GM12878 (cell line): ENCODE data around the gene MDC1. TPM values are rescaled to one million over a fixed set of nuclear protein-coding genes. Genes with fewer than 3 reads are reported as not detected.

Experiments used
- ATAC-seq: fragments of 200-7000 bp; cut with Tn5 transposase; 3 replicates; pipeline ENCODE4 v1.9.1; 2020; ENCODE audit warnings: mild to moderate bottlenecking, moderate library complexity
- BruUV-seq: library from RNA; stranded (reverse); fragments of 400-500 nt; replicated peaks from 2 replicates; lab custom pipeline; 2021; lab: Mats Ljungman, UMichigan
- CTCF ChIA-PET: fragments of 300-600 bp; sonication (Branson Sonifier 250); formaldehyde crosslinking; extraction: SDS; loops from one replicate; lab custom pipeline; 2021; ENCODE audit warnings: inconsistent platforms; lab: Yijun Ruan, JAX
- POLR2A ChIA-PET: fragments of 350-600 bp; formaldehyde crosslinking; extraction: SDS; loops from one replicate; lab custom pipeline; 2021; ENCODE audit warnings: inconsistent platforms; lab: Charles Lee
- RAD21 ChIA-PET: fragments of 300-600 bp; sonication (Branson Sonifier 250); formaldehyde crosslinking; loops from one replicate; lab custom pipeline; 2023; ENCODE audit warnings: antibody characterized with exemption; ENCODE audit not compliant: unreplicated experiment; lab: Charles Lee
- SMC1A ChIA-PET: fragments of 300-600 bp; sonication (Branson Sonifier 250); formaldehyde crosslinking; loops from one replicate; lab custom pipeline; 2023; ENCODE audit not compliant: unreplicated experiment, uncharacterized antibody; lab: Charles Lee
- DNase-seq: peaks from one replicate; pipeline ENCODE4 v3.0.0-alpha.2; 2011; ENCODE audit warnings: low read depth, low spot score
- FAIRE-seq: peaks from 3 replicates; lab custom pipeline; 2011; peaks lifted over from hg19 to GRCh38; lab: Jason Lieb, UNC
- H2AFZ ChIP-seq: 2 replicates; pipeline ENCODE4 v1.6.0; 2011; ENCODE audit warnings: low read depth, low read length, control low read depth; ENCODE audit not compliant: control insufficient read depth
- H3K27ac ChIP-seq: 2 replicates; pipeline ENCODE4 v1.5.1; 2011; ENCODE audit warnings: control low read depth; ENCODE audit not compliant: control insufficient read depth, insufficient read depth
- H3K27me3 ChIP-seq, 2 experiments: replicated peaks in 1 of 2; 2 replicates each; pipeline versions ENCODE4 v1.6.0 to v1.6.1; 2011; ENCODE audit warnings: low read length in 1 of 2; ENCODE audit not compliant: control insufficient read depth in 2 of 2, insufficient read depth in 2 of 2
- H3K36me3 ChIP-seq, 2 experiments: 2 replicates each; pipeline ENCODE4 v1.5.1; 2011; ENCODE audit warnings: low read length in 1 of 2; ENCODE audit not compliant: control insufficient read depth in 2 of 2, insufficient read depth in 2 of 2
- H3K4me1 ChIP-seq: 2 replicates; pipeline ENCODE4 v1.6.1; 2011; ENCODE audit warnings: mild to moderate bottlenecking, low read length, moderate library complexity, mixed read lengths; ENCODE audit not compliant: control insufficient read depth, insufficient read depth
- H3K4me2 ChIP-seq: 2 replicates; pipeline ENCODE4 v1.6.0; 2011; ENCODE audit warnings: control low read depth; ENCODE audit not compliant: control insufficient read depth, insufficient read depth
- H3K4me3 ChIP-seq: fragments of 200-600 bp; sonication (generic); 2 replicates; pipeline ENCODE4 v1.5.1; 2016
- H3K79me2 ChIP-seq: 2 replicates; pipeline ENCODE4 v1.6.0; 2011; ENCODE audit warnings: low read length; ENCODE audit not compliant: control insufficient read depth, insufficient read depth
- H3K9ac ChIP-seq: 2 replicates; pipeline ENCODE4 v1.8.0; 2011; ENCODE audit warnings: low read length, control low read depth, mixed read lengths; ENCODE audit not compliant: control insufficient read depth, insufficient read depth
- H3K9me3 ChIP-seq: replicated peaks from 3 replicates; pipeline ENCODE4 v1.5.1; 2011; ENCODE audit warnings: mild to moderate bottlenecking, low read length; ENCODE audit not compliant: control insufficient read depth, insufficient read depth
- H4K20me1 ChIP-seq: 2 replicates; pipeline ENCODE4 v1.6.0; 2011; ENCODE audit not compliant: control insufficient read depth, insufficient read depth
- CHD4 ChIP-seq: fragments of 200-600 bp; sonication (generic); IDR thresholded peaks from 2 replicates; pipeline ENCODE4 v1.6.1; 2016; ENCODE audit warnings: mild to moderate bottlenecking
- EGR1 ChIP-seq, 2 experiments: IDR thresholded peaks; 1 replicate in 1 of 2; 2 replicates in 1 of 2; pipeline ENCODE4 v1.6.1; 2011 to 2012; ENCODE audit warnings: low read depth in 2 of 2, low read length in 2 of 2, borderline replicate concordance in 1 of 2, mild to moderate bottlenecking in 1 of 2, moderate library complexity in 1 of 2
- FOXM1 ChIP-seq: IDR thresholded peaks from 2 replicates; pipeline ENCODE4 v1.6.1; 2012; ENCODE audit warnings: low read depth, mild to moderate bottlenecking, inconsistent platforms, low read length, moderate library complexity
- IKZF2 ChIP-seq, 2 experiments: fragments of 450-650 bp; IDR thresholded peaks; 2 replicates each; pipeline ENCODE4 v1.6.1; 2017; ENCODE audit warnings: mild to moderate bottlenecking in 2 of 2, moderate library complexity in 2 of 2
- JUNB ChIP-seq: IDR thresholded peaks from 2 replicates; pipeline ENCODE4 v1.6.1; 2016; ENCODE audit warnings: antibody characterized with exemption, mild to moderate bottlenecking
- LARP7 ChIP-seq: fragments of 450-650 bp; IDR thresholded peaks from 2 replicates; pipeline ENCODE4 v1.6.1; 2017; ENCODE audit warnings: mild to moderate bottlenecking
- NBN ChIP-seq: fragments of 450-650 bp; IDR thresholded peaks from 2 replicates; pipeline ENCODE4 v1.6.1; 2016
- SMAD5 ChIP-seq: IDR thresholded peaks from 2 replicates; pipeline ENCODE4 v1.6.1; 2016; ENCODE audit warnings: antibody characterized with exemption, low read depth
- ZNF622 ChIP-seq: fragments of 450-650 bp; IDR thresholded peaks from 2 replicates; pipeline ENCODE4 v1.6.1; 2017; ENCODE audit warnings: mild to moderate bottlenecking, inconsistent platforms
- ZZZ3 ChIP-seq: IDR thresholded peaks from 2 replicates; pipeline ENCODE4 v1.6.1; 2011; ENCODE audit warnings: low read depth; ENCODE audit not compliant: control insufficient read depth, insufficient read length
- WGBS: methylation state at CpG from one replicate; pipeline ENCODE4 v1.1.6; 2016; ENCODE audit warnings: low lambda C conversion rate; ENCODE audit not compliant: insufficient replicate concordance, insufficient coverage; ENCODE audit errors: missing lambda C conversion rate; 5-methylcytosine and 5-hydroxymethylcytosine counted together
- in situ Hi-C: fragments of 300-500 bp; cut with MboI; formaldehyde crosslinking; loops from 9 replicates; pipeline ENCODE4 v1.14.3; 2018; ENCODE audit warnings: mixed read lengths
- intact Hi-C: fragments of 100-400 bp; cut with micrococcal nuclease; formaldehyde crosslinking; loops from one replicate; pipeline ENCODE4 v1.14.2; 2022; ENCODE audit not compliant: unreplicated experiment
- polyA plus RNA-seq, 11 experiments: library from polyadenylated mRNA; depleted of rRNA in 4 of 11; unstranded in 6 of 11; stranded (reverse) in 5 of 11; fragments of >200 nt; fragmentation: Nextera tagmentation in 4 of 11; fragmentation: Illumina TruSeq in 1 of 11; extraction: Ambion mirVana in 4 of 11; extraction: Trizol in 1 of 11; gene quantifications; 1 replicate in 1 of 11; 2 replicates in 10 of 11; pipeline versions ENCODE4 v1.2.1 to v1.2.3, GENCODE V29; 2011 to 2016; ENCODE audit warnings: inconsistent platforms in 2 of 11, missing spikeins in 2 of 11, low read depth in 1 of 11
- total RNA-seq, 4 experiments: library from RNA; depleted of rRNA in 3 of 4; stranded (reverse); fragments of >200 nt in 3 of 4; fragmentation: Illumina TruSeq in 1 of 4; extraction: Trizol in 1 of 4; gene quantifications; 2 replicates each; pipeline versions ENCODE4 v1.2.1 to v1.2.3, GENCODE V29; 2013 to 2021
- TF ChIP-seq, protein P1 (sequence below): fragments of 450-650 bp; IDR thresholded peaks from 2 replicates; pipeline ENCODE4 v1.6.1; 2016; ENCODE audit warnings: mild to moderate bottlenecking, moderate library complexity, borderline replicate concordance
- TF ChIP-seq, protein P2 (sequence below): IDR thresholded peaks from 2 replicates; pipeline ENCODE4 v1.6.1; 2011; ENCODE audit warnings: borderline replicate concordance, low read depth, mild to moderate bottlenecking, moderate library complexity, low read length; ENCODE audit not compliant: insufficient read depth, poor library complexity, severe bottlenecking
- TF ChIP-seq, protein P3 (sequence below): fragments of 450-650 bp; IDR thresholded peaks from 2 replicates; pipeline ENCODE4 v1.6.1; 2016; ENCODE audit warnings: mild to moderate bottlenecking

The MDC1 gene
- total and polyA plus RNA-seq, 10 of the 15 experiments (the other 5 are each of a cell fraction or from before 2014, with no cell fraction given), result 5.1 to 62.5 (median 22.4) TPM

DNA sequence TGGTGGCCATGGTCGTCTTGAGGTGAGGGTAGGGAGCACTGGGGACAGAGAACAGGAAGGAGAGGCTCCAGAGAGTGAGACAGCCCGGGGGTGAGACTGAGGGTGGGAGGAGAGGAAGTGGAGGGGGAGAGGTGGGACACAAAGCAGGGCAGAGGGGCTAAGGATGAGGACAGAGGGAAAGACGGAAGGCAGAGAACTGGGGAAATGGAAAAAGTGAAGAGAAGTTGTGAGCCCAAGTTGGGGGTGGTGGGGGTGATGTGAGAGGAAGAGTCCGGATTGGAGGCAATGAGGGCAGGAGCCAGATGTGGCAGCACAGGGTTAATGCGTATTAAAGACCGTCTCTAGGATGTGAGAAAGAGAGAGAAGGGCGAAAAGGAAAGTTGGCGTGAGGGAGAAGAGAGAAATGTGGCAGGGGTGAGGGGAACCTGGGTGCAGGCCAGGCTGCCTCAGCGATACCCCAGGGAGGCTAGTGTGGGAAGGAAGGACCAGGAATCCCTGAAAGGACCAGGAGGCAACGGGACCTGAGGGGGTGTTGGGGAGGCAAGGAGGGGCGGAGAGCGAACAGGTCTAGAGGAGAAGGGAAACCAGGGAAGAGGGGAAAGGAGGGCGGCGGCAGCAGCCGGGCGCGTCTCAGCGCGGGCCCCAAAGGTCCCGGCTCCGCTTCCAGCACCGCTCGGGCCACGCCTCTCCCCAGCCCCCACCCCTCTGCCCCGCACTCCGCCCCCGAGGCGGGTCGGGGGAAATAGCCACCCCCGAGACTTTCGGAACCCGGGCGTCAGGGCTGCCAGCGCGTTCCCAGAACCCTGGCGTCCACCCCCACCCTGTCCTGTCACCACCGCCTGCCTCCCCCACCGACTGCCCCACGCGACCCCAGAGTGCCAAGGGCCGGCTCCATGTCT is 30.8 kb downstream of the MDC1 start, which contains the start of gene PPP1R18:
TSS of gene PPP1R18 (minus strand) at position 637 of the 899 bp plus-strand sequence. CDS start at position 10, 627 bp downstream.
- CTCF ChIA-PET, result interaction anchor here (0.7 to 9.5 kb wide), 3 partner anchors 14 to 197 kb away, joined by 3 to 487 read pairs (median 5); partner anchors contain the start of genes DHX16, MDC1 and TUBB
- Histone ChIP-seq H3K79me2 (peaks cover 94% of the 10 kb centered on the region), H2AFZ (peak within 1 kb of the TSS; percentile 38), H3K27me3 (no peaks in the 10 kb centered on the region), H4K20me1 (no peaks in the 10 kb centered on the region), H3K9ac (peak within 1 kb of the TSS; percentile 94), H3K9me3 (no peaks in the 10 kb centered on the region), H3K4me1 (peaks cover 15% of the 10 kb centered on the region), H3K4me3 (peak within 1 kb of the TSS; percentile 100), H3K4me2 (peak within 1 kb of the TSS; percentile 70), H3K36me3 (no peaks in the 10 kb centered on the region; a peak in 1 of 4 replicates), H3K27ac (peak within 1 kb of the TSS; percentile 96)
- under 1% methylated on average over 26 of the region's 41 CpGs for WGBS
- SMC1A ChIA-PET, result interaction anchor here (11.3 kb wide), 1 partner anchor 38 kb away, joined by 265 read pairs; the partner anchor contains the start of genes MDC1 and TUBB
- peak; percentile 57 for ATAC-seq
- RAD21 ChIA-PET, result interaction anchor here (8.0 to 14.2 kb wide), 2 partner anchors 34 to 47 kb away, joined by 209 to 232 read pairs; partner anchors contain the start of genes MDC1 and TUBB
- no peak for FAIRE-seq
- intact Hi-C loops, result loop anchor here (2.0 kb wide), 1 partner anchor 73 kb away; no protein-coding TSS in a partner anchor
- in situ Hi-C loops, result no loop called here
- DNase-seq, result no peak
- POLR2A ChIA-PET, result interaction anchor here (9.5 kb wide), 1 partner anchor 34 kb away, joined by 200 read pairs; the partner anchor contains the start of genes MDC1 and TUBB
- no TSS peak for BruUV-seq
- TF ChIP-seq ZZZ3 (no peak), NBN (peak; percentile 80), LARP7 (no peak), EGR1 (IDR thresholded peaks at IDR 0.05; ENCODE audit: borderline replicate concordance in 1 of 2, low read depth in 2 of 2, low read length in 2 of 2) (peak in 1 of 2 experiments; percentile 84; a peak in 2 of 3 replicates), ZNF622 (no peak), JUNB (no peak), FOXM1 (no peak), SMAD5 (no peak), IKZF2 (IDR thresholded peaks at IDR 0.05) (peak; percentile 40 to 47; a peak in 3 of 4 replicates), CHD4 (no peak)
- TF ChIP-seq, protein P1, sequence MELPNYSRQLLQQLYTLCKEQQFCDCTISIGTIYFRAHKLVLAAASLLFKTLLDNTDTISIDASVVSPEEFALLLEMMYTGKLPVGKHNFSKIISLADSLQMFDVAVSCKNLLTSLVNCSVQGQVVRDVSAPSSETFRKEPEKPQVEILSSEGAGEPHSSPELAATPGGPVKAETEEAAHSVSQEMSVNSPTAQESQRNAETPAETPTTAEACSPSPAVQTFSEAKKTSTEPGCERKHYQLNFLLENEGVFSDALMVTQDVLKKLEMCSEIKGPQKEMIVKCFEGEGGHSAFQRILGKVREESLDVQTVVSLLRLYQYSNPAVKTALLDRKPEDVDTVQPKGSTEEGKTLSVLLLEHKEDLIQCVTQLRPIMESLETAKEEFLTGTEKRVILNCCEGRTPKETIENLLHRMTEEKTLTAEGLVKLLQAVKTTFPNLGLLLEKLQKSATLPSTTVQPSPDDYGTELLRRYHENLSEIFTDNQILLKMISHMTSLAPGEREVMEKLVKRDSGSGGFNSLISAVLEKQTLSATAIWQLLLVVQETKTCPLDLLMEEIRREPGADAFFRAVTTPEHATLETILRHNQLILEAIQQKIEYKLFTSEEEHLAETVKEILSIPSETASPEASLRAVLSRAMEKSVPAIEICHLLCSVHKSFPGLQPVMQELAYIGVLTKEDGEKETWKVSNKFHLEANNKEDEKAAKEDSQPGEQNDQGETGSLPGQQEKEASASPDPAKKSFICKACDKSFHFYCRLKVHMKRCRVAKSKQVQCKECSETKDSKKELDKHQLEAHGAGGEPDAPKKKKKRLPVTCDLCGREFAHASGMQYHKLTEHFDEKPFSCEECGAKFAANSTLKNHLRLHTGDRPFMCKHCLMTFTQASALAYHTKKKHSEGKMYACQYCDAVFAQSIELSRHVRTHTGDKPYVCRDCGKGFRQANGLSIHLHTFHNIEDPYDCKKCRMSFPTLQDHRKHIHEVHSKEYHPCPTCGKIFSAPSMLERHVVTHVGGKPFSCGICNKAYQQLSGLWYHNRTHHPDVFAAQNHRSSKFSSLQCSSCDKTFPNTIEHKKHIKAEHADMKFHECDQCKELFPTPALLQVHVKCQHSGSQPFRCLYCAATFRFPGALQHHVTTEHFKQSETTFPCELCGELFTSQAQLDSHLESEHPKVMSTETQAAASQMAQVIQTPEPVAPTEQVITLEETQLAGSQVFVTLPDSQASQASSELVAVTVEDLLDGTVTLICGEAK, result no peak
- TF ChIP-seq, protein P2, sequence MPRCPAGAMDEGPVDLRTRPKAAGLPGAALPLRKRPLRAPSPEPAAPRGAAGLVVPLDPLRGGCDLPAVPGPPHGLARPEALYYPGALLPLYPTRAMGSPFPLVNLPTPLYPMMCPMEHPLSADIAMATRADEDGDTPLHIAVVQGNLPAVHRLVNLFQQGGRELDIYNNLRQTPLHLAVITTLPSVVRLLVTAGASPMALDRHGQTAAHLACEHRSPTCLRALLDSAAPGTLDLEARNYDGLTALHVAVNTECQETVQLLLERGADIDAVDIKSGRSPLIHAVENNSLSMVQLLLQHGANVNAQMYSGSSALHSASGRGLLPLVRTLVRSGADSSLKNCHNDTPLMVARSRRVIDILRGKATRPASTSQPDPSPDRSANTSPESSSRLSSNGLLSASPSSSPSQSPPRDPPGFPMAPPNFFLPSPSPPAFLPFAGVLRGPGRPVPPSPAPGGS, result peak; percentile 61
- TF ChIP-seq, protein P3, sequence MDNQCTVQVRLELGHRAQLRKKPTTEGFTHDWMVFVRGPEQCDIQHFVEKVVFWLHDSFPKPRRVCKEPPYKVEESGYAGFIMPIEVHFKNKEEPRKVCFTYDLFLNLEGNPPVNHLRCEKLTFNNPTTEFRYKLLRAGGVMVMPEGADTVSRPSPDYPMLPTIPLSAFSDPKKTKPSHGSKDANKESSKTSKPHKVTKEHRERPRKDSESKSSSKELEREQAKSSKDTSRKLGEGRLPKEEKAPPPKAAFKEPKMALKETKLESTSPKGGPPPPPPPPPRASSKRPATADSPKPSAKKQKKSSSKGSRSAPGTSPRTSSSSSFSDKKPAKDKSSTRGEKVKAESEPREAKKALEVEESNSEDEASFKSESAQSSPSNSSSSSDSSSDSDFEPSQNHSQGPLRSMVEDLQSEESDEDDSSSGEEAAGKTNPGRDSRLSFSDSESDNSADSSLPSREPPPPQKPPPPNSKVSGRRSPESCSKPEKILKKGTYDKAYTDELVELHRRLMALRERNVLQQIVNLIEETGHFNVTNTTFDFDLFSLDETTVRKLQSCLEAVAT, result peak; percentile 74; the same call in 1 of the 2 replicates
